ENCODE measurements around the gene SLC25A43. TPM values are rescaled to one million over a fixed set of nuclear protein-coding genes. Genes with fewer than 3 reads are reported as not detected.

The SLC25A43 gene
- total and polyA plus RNA-seq, 9 of the 15 experiments (the other 6 are each of a cell fraction or from before 2014, with no cell fraction given), result 1.3 to 8.4 (median 4.0) TPM

GRCh38 chrX:119468551-119469312, 69.6 kb downstream of the SLC25A43 start (continued):
- TF ChIP-seq CCNT2 (IDR thresholded peaks at IDR 0.05; ENCODE audit: borderline replicate concordance, extremely low read depth, insufficient read length, low read depth, low read length) (peak; percentile 90), ZC3H4 (CRISPR knock-in tag; IDR thresholded peaks at IDR 0.05; ENCODE audit: borderline replicate concordance) (peak; percentile 17; the same call in 1 of the 2 replicates), SIN3B (IDR thresholded peaks at IDR 0.05; ENCODE audit: low read depth) (peak; percentile 74), TAF7 (tag; IDR thresholded peaks at IDR 0.05) (peak; percentile 77; the same call in 1 of the 2 replicates), RNF2 (IDR thresholded peaks at IDR 0.05) (no peak), XRCC5 (IDR thresholded peaks at IDR 0.05; ENCODE audit: low read depth, low read length) (peak; percentile 28; the same call in 1 of the 2 replicates), NR2C2 (CRISPR knock-in tag; IDR thresholded peaks at IDR 0.05) (peak; percentile 62; the same call in 1 of the 2 replicates), NR2C2 (tag; IDR thresholded peaks at IDR 0.05) (peak; percentile 56; the same call in 1 of the 2 replicates), SMC3 (conservative IDR thresholded peaks at IDR 0.05; ENCODE audit: insufficient read depth, low read depth, low read length) (peak; percentile 39; the same call in 1 of the 2 replicates), FUS (optimal IDR thresholded peaks at IDR 0.05; ENCODE audit: low read depth, low read length) (peak; percentile 62), SPI1 (IDR thresholded peaks at IDR 0.05; ENCODE audit: borderline replicate concordance, low read depth, low read length) (no peak), ETV6 (IDR thresholded peaks at IDR 0.05; ENCODE audit: borderline replicate concordance in 1 of 2, low read depth in 2 of 2, low read length in 1 of 2) (0 out of 4 replicates have a peak, but pooled peaks of 1 of the 2 experiments have one; percentile 36), ETV6 (CRISPR knock-in tag; IDR thresholded peaks at IDR 0.05; ENCODE audit: borderline replicate concordance) (no peak), MGA (IDR thresholded peaks at IDR 0.05) (peak; percentile 42; the same call in 1 of the 2 replicates), SMAD4 (CRISPR knock-in tag; conservative IDR thresholded peaks at IDR 0.05) (peak; percentile 65), USF2 (CRISPR knock-in tag; IDR thresholded peaks at IDR 0.05) (no peak)
